WTC11 (cell line): ENCODE measurements around the gene PSMD11. TPM values are rescaled to one million over a fixed set of nuclear protein-coding genes. Genes with fewer than 3 reads are reported as not detected.
A peak's percentile ranks its signal among the peaks of the same experiment; 100 is the strongest.

Source experiments
- ATAC-seq: fragments of 200-7000 bp; cut with Tn5 transposase; 2 replicates; pipeline ENCODE4 v1.10.0; 2021; ENCODE audit warnings: mild to moderate bottlenecking, moderate library complexity
- CTCF ChIA-PET: fragments of 300-600 bp; sonication (Branson Sonifier 250); formaldehyde crosslinking; loops from one replicate; lab custom pipeline; 2021; ENCODE audit warnings: antibody characterized with exemption; lab: Charles Lee
- POLR2A ChIA-PET: fragments of 350-600 bp; sonication (Branson Sonifier 250); formaldehyde crosslinking; loops from one replicate; lab custom pipeline; 2021; ENCODE audit warnings: antibody characterized with exemption; lab: Charles Lee
- DNase-seq: peaks from one replicate; pipeline ENCODE4 v3.0.0; 2021; ENCODE audit warnings: low spot score
- H3K27ac Mint-ChIP-seq: 2 replicates; pipeline ENCODE4 v1.8.0; 2021; ENCODE audit warnings: mixed read lengths
- H3K27me3 Mint-ChIP-seq: 2 replicates; pipeline ENCODE4 v1.8.0; 2021; ENCODE audit warnings: low read depth, mild to moderate bottlenecking, moderate library complexity, mixed read lengths
- H3K36me3 Mint-ChIP-seq: 2 replicates; pipeline ENCODE4 v1.8.0; 2021; ENCODE audit warnings: mixed read lengths
- H3K4me1 Mint-ChIP-seq: 2 replicates; pipeline ENCODE4 v1.8.0; 2022; ENCODE audit warnings: mixed read lengths
- H3K4me3 Mint-ChIP-seq: 2 replicates; pipeline ENCODE4 v1.8.0; 2021; ENCODE audit warnings: mild to moderate bottlenecking, moderate library complexity, mixed read lengths
- H3K9me3 Mint-ChIP-seq: 2 replicates; pipeline ENCODE4 v1.8.0; 2021; ENCODE audit warnings: mixed read lengths
- CREB1 ChIP-seq: sonication (generic); formaldehyde crosslinking; IDR thresholded peaks from 2 replicates; pipeline ENCODE4 v1.8.0; 2023; ENCODE audit warnings: mild to moderate bottlenecking, missing genetic modification reagents
- ELF4 ChIP-seq: sonication (generic); formaldehyde crosslinking; IDR thresholded peaks from 2 replicates; pipeline ENCODE4 v1.8.1; 2022; ENCODE audit warnings: low read depth, mild to moderate bottlenecking, moderate library complexity, missing genetic modification reagents
- NFYB ChIP-seq: sonication (generic); formaldehyde crosslinking; conservative IDR thresholded peaks from 2 replicates; pipeline ENCODE4 v1.8.0; 2022; ENCODE audit warnings: low read depth, missing genetic modification reagents
- RORB ChIP-seq: fragments of 250-450 bp; sonication (Bioruptor Pico); IDR thresholded peaks from 2 replicates; pipeline ENCODE4 v1.9.0; 2021; ENCODE audit warnings: mild to moderate bottlenecking
- SOX15 ChIP-seq: fragments of 250-450 bp; sonication (Bioruptor Pico); IDR thresholded peaks from 2 replicates; pipeline ENCODE4 v1.9.0; 2021; ENCODE audit warnings: mild to moderate bottlenecking
- ZNF416 ChIP-seq: fragments of 250-450 bp; sonication (Bioruptor Pico); IDR thresholded peaks from 2 replicates; pipeline ENCODE4 v1.9.0; 2021; ENCODE audit warnings: mild to moderate bottlenecking, inconsistent platforms
- total RNA-seq: library from RNA; stranded (reverse); gene quantifications from 3 replicates; pipeline ENCODE4 v1.2.3, GENCODE V29; 2021
- TF ChIP-seq, protein P1 (sequence below): sonication (generic); formaldehyde crosslinking; IDR thresholded peaks from 2 replicates; pipeline ENCODE4 v1.8.1; 2022; ENCODE audit warnings: mild to moderate bottlenecking, missing genetic modification reagents, moderate library complexity, borderline replicate concordance
- TF ChIP-seq, protein P2 (sequence below): sonication (generic); formaldehyde crosslinking; IDR thresholded peaks from 2 replicates; pipeline ENCODE4 v1.8.0; 2022; ENCODE audit warnings: mild to moderate bottlenecking, missing genetic modification reagents
- TF ChIP-seq, protein P3 (sequence below): sonication (generic); formaldehyde crosslinking; IDR thresholded peaks from 2 replicates; pipeline ENCODE4 v1.8.0; 2023; ENCODE audit warnings: missing genetic modification reagents
- TF ChIP-seq, protein P4 (sequence below): sonication (generic); formaldehyde crosslinking; IDR thresholded peaks from 2 replicates; pipeline ENCODE4 v1.8.1; 2022; ENCODE audit warnings: mild to moderate bottlenecking, moderate library complexity, missing genetic modification reagents
- TF ChIP-seq, protein P5 (sequence below): sonication (generic); formaldehyde crosslinking; IDR thresholded peaks from 2 replicates; pipeline ENCODE4 v1.8.1; 2023; ENCODE audit warnings: mild to moderate bottlenecking, missing genetic modification reagents, moderate library complexity
- TF ChIP-seq, protein P6 (sequence below): fragments of 250-450 bp; sonication (Bioruptor Pico); IDR thresholded peaks from 2 replicates; pipeline ENCODE4 v1.9.0; 2021; ENCODE audit warnings: mild to moderate bottlenecking, borderline replicate concordance
- TF ChIP-seq, protein P7 (sequence below): fragments of 250-450 bp; sonication (Bioruptor Pico); IDR thresholded peaks from 2 replicates; pipeline ENCODE4 v1.9.0; 2021; ENCODE audit warnings: mild to moderate bottlenecking
- TF ChIP-seq, protein P8 (sequence below): sonication (generic); formaldehyde crosslinking; IDR thresholded peaks from 2 replicates; pipeline ENCODE4 v1.8.1; 2023; ENCODE audit warnings: mild to moderate bottlenecking, missing genetic modification reagents
- TF ChIP-seq, protein P9 (sequence below): fragments of 250-450 bp; sonication (Bioruptor Pico); conservative IDR thresholded peaks from 2 replicates; pipeline ENCODE4 v1.9.0; 2021; ENCODE audit warnings: mild to moderate bottlenecking

PSMD11 gene
- total RNA-seq, 1 experiment from 2014 or later = 155 TPM

DNA sequence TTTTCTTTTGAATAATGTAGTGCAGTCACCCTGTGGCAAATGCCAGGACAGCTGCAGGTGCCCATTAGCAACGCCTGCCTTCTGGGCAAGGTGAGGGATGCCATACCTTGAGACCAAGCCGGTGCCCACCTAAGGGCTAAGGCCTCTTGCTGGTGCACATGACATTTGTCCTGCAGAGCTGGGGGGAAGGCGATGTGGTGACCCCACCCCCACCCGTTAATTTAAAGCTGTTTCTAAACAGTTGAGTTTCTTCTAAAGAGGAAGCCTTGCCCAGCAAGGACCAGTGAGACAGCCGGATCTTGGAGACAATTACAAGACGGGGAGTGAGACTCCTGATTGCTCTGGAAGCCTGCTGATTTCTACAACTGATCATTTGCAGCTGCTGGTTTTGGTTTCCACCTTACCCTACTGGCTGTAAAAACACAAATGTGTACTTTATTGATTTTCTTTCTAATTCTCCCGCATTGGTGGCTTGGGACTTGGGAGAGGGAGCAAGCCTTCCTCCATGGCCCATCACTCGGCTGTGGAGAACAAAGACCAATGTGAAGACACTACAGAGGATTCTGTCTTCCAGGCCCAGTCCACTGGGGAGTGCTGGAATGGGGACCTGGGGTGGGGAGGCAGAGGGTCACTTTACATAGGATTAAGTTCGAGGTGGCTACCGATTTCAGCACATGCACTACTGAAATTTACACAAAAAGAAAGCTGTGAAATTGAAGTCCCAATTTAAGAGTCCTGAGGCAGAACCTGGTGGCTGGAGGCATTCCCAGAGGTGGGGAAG lies 45.2 kb downstream of the PSMD11 start:
- POLR2A ChIA-PET = interaction anchor here (1.5 kb wide), 1 partner anchor 28 kb away, joined by 3 read pairs; no protein-coding TSS in a partner anchor

More for the DNA sequence above, 45.2 kb downstream of the PSMD11 start:
- Mint-ChIP-seq H3K36me3 (peaks cover 20% of the 10 kb centered on the region), H3K27me3 (no peaks in the 10 kb centered on the region), H3K4me1 (peaks cover 47% of the 10 kb centered on the region), H3K27ac (no peak overlapping the region), H3K4me3 (peak overlapping the region; percentile 38)
- CTCF ChIA-PET = interaction anchor here (4.0 kb wide), 1 partner anchor 45 kb away, joined by 18 read pairs; the partner anchor contains the start of gene PSMD11
- DNase-seq = no peak
- TF ChIP-seq, protein P1, sequence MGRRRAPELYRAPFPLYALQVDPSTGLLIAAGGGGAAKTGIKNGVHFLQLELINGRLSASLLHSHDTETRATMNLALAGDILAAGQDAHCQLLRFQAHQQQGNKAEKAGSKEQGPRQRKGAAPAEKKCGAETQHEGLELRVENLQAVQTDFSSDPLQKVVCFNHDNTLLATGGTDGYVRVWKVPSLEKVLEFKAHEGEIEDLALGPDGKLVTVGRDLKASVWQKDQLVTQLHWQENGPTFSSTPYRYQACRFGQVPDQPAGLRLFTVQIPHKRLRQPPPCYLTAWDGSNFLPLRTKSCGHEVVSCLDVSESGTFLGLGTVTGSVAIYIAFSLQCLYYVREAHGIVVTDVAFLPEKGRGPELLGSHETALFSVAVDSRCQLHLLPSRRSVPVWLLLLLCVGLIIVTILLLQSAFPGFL (CRISPR knock-in tag) = no peak
- TF ChIP-seq ZNF416 (CRISPR knock-in tag) (no peak), CREB1 (CRISPR knock-in tag) (no peak), SOX15 (CRISPR knock-in tag) (no peak), ELF4 (CRISPR knock-in tag) (no peak), NFYB (CRISPR knock-in tag) (no peak), RORB (CRISPR knock-in tag) (no peak)
- TF ChIP-seq, protein P2, sequence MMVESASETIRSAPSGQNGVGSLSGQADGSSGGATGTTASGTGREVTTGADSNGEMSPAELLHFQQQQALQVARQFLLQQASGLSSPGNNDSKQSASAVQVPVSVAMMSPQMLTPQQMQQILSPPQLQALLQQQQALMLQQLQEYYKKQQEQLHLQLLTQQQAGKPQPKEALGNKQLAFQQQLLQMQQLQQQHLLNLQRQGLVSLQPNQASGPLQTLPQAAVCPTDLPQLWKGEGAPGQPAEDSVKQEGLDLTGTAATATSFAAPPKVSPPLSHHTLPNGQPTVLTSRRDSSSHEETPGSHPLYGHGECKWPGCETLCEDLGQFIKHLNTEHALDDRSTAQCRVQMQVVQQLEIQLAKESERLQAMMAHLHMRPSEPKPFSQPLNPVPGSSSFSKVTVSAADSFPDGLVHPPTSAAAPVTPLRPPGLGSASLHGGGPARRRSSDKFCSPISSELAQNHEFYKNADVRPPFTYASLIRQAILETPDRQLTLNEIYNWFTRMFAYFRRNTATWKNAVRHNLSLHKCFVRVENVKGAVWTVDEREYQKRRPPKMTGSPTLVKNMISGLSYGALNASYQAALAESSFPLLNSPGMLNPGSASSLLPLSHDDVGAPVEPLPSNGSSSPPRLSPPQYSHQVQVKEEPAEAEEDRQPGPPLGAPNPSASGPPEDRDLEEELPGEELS (CRISPR knock-in tag) = no peak
- TF ChIP-seq, protein P3, sequence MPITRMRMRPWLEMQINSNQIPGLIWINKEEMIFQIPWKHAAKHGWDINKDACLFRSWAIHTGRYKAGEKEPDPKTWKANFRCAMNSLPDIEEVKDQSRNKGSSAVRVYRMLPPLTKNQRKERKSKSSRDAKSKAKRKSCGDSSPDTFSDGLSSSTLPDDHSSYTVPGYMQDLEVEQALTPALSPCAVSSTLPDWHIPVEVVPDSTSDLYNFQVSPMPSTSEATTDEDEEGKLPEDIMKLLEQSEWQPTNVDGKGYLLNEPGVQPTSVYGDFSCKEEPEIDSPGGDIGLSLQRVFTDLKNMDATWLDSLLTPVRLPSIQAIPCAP (CRISPR knock-in tag) = no peak
- TF ChIP-seq, protein P4, sequence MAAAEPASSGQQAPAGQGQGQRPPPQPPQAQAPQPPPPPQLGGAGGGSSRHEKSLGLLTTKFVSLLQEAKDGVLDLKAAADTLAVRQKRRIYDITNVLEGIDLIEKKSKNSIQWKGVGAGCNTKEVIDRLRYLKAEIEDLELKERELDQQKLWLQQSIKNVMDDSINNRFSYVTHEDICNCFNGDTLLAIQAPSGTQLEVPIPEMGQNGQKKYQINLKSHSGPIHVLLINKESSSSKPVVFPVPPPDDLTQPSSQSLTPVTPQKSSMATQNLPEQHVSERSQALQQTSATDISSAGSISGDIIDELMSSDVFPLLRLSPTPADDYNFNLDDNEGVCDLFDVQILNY (CRISPR knock-in tag) = no peak
- TF ChIP-seq, protein P5, sequence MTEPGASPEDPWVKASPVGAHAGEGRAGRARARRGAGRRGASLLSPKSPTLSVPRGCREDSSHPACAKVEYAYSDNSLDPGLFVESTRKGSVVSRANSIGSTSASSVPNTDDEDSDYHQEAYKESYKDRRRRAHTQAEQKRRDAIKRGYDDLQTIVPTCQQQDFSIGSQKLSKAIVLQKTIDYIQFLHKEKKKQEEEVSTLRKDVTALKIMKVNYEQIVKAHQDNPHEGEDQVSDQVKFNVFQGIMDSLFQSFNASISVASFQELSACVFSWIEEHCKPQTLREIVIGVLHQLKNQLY (CRISPR knock-in tag) = no peak
- TF ChIP-seq, protein P6, sequence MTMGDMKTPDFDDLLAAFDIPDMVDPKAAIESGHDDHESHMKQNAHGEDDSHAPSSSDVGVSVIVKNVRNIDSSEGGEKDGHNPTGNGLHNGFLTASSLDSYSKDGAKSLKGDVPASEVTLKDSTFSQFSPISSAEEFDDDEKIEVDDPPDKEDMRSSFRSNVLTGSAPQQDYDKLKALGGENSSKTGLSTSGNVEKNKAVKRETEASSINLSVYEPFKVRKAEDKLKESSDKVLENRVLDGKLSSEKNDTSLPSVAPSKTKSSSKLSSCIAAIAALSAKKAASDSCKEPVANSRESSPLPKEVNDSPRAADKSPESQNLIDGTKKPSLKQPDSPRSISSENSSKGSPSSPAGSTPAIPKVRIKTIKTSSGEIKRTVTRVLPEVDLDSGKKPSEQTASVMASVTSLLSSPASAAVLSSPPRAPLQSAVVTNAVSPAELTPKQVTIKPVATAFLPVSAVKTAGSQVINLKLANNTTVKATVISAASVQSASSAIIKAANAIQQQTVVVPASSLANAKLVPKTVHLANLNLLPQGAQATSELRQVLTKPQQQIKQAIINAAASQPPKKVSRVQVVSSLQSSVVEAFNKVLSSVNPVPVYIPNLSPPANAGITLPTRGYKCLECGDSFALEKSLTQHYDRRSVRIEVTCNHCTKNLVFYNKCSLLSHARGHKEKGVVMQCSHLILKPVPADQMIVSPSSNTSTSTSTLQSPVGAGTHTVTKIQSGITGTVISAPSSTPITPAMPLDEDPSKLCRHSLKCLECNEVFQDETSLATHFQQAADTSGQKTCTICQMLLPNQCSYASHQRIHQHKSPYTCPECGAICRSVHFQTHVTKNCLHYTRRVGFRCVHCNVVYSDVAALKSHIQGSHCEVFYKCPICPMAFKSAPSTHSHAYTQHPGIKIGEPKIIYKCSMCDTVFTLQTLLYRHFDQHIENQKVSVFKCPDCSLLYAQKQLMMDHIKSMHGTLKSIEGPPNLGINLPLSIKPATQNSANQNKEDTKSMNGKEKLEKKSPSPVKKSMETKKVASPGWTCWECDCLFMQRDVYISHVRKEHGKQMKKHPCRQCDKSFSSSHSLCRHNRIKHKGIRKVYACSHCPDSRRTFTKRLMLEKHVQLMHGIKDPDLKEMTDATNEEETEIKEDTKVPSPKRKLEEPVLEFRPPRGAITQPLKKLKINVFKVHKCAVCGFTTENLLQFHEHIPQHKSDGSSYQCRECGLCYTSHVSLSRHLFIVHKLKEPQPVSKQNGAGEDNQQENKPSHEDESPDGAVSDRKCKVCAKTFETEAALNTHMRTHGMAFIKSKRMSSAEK (CRISPR knock-in tag) = no peak
- TF ChIP-seq, protein P7, sequence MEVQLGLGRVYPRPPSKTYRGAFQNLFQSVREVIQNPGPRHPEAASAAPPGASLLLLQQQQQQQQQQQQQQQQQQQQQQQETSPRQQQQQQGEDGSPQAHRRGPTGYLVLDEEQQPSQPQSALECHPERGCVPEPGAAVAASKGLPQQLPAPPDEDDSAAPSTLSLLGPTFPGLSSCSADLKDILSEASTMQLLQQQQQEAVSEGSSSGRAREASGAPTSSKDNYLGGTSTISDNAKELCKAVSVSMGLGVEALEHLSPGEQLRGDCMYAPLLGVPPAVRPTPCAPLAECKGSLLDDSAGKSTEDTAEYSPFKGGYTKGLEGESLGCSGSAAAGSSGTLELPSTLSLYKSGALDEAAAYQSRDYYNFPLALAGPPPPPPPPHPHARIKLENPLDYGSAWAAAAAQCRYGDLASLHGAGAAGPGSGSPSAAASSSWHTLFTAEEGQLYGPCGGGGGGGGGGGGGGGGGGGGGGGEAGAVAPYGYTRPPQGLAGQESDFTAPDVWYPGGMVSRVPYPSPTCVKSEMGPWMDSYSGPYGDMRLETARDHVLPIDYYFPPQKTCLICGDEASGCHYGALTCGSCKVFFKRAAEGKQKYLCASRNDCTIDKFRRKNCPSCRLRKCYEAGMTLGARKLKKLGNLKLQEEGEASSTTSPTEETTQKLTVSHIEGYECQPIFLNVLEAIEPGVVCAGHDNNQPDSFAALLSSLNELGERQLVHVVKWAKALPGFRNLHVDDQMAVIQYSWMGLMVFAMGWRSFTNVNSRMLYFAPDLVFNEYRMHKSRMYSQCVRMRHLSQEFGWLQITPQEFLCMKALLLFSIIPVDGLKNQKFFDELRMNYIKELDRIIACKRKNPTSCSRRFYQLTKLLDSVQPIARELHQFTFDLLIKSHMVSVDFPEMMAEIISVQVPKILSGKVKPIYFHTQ = no peak
- TF ChIP-seq, protein P8, sequence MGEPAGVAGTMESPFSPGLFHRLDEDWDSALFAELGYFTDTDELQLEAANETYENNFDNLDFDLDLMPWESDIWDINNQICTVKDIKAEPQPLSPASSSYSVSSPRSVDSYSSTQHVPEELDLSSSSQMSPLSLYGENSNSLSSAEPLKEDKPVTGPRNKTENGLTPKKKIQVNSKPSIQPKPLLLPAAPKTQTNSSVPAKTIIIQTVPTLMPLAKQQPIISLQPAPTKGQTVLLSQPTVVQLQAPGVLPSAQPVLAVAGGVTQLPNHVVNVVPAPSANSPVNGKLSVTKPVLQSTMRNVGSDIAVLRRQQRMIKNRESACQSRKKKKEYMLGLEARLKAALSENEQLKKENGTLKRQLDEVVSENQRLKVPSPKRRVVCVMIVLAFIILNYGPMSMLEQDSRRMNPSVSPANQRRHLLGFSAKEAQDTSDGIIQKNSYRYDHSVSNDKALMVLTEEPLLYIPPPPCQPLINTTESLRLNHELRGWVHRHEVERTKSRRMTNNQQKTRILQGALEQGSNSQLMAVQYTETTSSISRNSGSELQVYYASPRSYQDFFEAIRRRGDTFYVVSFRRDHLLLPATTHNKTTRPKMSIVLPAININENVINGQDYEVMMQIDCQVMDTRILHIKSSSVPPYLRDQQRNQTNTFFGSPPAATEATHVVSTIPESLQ = no peak
- TF ChIP-seq, protein P9, sequence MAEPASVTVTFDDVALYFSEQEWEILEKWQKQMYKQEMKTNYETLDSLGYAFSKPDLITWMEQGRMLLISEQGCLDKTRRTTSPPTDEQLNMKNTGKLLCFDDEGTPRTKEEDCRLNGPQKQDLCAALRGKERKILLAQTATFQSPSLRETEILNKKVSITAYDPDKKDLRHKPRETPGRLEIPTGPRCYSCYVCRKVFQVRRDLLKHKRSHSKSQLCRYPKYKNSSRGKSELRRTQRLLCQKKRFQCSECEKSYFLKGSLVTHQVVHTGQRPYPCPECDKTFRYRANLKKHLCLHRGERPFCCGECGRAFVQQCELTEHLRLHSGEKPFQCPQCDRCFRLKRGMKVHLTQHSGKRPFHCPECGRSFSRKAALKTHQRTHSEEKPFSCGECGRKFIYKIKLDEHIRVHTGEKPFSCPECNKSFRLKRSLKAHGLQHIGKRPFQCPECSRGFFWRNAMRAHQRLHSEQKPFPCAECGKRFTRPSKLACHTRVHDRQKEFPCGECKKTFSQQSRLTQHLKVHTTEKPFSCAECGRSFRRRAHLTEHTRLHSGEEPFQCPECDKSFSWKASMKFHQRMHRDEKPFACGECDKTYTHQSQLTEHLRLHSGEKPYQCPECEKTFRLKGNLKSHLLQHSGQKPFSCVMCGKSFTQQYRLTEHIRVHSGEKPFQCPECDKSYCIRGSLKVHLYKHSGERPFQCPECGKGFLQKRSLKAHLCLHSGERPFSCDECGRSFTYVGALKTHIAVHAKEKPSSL (CRISPR knock-in tag) = no peak
- TF ChIP-seq, all 79 proteins: peak for 0
- no peak for ATAC-seq
- H3K9me3 Mint-ChIP-seq = no peaks in the 10 kb centered on the region
